SW 1271 (cell line): Measurements from ENCODE around the gene CDC14A.

Experiments used
- DNase-seq, 2 experiments: peaks; one replicate each; lab custom pipeline; 2025; lab: John Stamatoyannopoulos, UW

CDC14A gene

GRCh38 chr1:100448366-100448765, 96.1 kb downstream of the CDC14A start:
- no peak for DNase-seq

DNA sequence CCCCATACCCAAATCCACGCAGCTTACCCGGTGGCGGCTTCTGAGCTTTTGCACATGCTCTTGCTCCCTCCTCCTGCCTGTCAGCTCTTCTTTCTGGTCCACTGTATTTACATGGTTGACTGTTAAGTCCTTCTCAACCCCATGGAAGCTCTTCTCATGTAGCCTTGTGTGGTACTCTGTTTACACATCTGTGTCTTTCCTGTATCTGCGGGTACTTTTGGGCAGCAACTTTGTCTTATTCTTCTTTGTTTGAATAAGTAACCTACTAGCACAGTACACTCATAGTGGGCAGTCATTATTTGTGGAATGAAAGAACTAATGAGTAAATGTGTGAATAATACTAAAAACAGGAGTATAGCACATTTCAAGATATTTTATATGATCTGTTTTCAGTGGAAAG, 97.2 kb downstream of the CDC14A start:
- no peak for DNase-seq

DNA sequence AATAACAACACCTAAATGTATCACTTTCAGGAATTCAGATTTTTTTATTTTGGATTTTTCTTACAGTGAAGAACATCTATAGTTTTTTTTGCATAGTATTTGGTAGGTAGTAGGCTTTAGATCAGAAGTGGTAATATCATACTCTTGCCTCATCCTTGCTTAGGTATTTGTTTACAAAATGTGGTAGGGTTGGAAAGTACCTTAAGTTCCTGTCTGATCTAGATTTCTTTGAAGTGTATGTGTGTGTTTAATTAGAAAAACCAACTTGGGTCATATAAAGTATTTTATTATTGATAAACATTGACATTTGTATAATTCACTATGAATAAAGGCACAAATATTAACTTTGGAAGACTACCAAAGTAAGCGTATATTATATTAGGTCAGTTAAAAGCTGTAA, 100.3 kb downstream of the CDC14A start:
- no peak for DNase-seq

DNA sequence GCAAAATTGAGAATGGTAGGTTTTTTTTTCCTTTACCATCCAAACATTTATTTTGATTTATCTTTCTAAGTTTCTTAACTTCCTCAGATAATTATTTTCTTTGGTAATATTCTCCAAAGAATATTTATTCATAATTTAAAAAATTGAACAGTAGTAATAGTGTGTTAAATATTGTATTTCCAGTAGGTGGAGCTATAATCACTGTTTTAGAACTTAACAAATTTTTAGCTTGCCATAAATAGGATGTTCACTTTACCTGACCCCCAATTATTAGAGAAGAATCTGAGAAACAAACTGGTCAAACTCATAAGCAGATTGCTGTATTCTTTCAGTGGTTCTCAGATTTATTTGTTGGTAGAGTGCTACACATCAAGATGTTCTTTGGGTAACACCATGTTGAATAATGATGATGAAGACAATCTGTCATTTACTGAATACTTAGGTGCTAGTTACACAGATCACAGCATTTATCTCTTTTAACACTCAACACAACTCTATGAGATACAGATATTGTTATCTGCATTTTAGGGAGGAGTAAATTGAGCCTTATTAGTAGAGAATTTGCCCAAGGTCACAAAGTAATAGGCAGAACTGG, 103.3 kb downstream of the CDC14A start:
- peak in 1 of 2 experiments; percentile 13 for DNase-seq

DNA sequence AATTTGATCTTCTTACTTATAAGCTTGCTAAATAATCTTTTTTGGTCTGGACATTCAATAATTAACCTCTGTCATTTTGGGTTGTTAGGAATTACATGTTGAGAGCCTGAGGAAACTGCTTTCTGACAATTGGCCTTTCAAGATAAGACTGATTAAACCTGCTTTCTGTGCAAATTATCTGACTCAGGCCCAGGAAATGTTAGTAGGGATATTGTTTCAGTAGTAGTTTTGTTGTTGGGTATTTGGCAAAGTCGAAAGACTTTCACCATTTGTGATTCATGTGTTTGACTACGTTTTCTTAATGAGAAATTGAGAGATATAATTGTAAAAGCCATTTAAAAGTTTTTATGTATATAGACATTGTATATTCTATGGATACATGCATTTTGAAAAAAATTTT, 104.6 kb downstream of the CDC14A start:
- no peak for DNase-seq

GRCh38 chr1:100457683-100458082, 105.4 kb downstream of the CDC14A start:
- no peak for DNase-seq

DNA sequence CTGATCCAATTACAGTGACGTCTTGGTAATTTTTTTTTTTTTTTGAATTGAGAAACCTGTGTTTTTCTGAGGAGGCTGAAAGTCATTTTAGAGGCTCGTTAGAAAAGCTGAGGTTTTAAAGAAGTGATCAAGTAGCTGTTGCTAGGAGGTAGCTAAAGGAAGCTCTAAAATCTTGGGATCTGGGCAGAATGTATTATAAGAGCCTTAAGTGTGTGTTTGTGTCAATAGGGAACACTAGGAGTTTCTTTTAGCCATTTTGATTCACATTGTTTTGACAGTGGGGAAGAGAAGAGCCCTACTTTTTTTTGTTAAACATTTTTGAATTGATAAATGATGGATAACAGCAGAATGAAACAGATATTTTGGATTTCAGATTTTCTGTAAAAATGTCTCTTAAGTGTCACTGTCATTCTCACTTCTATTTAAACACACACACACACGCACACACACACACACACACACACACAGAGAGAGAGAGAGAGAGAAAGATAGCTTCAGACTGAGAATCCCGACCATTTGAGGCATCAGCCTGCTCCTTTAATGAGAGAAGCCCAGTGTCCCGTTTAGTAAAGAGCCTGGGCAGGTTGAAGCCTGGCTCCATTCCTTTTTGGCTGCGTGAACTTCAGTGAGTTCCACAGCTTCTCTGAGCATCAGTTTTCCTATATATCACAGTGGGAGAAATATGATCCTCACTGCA, 106.5 kb downstream of the CDC14A start:
- no peak for DNase-seq

DNA sequence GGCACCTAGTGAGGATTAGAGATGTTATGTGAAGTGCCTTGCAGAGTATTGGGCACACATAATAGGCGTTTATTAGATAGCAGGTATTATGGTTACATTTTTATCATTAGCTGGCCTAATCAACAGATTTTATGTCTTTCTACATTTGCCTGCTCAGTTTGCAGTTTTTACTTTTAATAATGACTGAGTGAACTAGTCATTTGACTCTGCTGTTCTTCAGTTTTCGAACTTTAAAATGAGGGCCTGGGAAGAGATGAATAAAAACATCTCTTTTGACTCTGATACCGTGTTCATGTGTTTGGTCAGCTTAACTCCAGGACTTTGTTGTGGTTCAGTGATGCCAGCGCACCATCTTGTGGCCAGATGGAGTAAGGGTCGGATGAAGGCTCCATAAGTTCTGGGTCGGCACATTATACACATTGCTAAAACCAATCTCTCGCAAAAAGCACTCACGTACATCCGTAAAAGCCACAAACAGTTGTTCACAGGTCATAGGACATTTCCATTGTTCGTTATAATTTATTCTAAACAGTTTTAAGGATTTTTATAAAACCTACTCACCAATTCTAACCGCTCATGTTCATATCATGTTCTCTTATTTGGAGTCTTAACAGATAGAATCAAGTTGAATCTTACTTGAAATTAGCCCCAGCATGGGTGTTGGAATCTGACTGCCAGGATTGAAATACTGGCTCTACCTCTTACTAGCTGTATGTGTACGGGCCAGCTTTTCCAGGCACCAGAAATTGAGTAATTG, 107.2 kb downstream of the CDC14A start:
- peak in 1 of 2 experiments; percentile 63 for DNase-seq

GRCh38 chr1:100461222-100461621, 108.9 kb downstream of the CDC14A start:
- DNase-seq, result no peak

GRCh38 chr1:100462326-100463025, 110.2 kb downstream of the CDC14A start:
- DNase-seq, result no peak

GRCh38 chr1:100463791-100464424, 111.6 kb downstream of the CDC14A start:
- peak in 1 of 2 experiments; percentile 47 for DNase-seq

DNA sequence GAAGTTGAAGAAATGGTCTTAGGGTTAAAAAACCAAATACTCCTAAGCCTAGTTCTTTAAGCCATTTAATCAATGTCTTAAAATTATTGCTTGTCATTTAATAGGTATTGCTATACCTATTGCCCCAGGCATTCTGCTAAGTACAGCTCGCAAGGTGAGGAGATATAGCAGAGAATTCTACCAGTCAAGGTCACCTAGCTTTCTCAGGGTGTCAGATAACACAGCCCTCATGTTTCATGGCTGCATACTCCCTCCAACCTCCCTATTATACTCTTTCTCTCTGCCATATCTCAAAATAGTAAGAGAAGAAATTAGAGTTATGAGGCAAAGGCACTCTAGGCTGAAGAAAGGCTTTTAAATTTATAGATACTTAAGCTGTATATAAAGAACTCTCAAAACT, 117.3 kb downstream of the CDC14A start:
- no peak for DNase-seq

DNA sequence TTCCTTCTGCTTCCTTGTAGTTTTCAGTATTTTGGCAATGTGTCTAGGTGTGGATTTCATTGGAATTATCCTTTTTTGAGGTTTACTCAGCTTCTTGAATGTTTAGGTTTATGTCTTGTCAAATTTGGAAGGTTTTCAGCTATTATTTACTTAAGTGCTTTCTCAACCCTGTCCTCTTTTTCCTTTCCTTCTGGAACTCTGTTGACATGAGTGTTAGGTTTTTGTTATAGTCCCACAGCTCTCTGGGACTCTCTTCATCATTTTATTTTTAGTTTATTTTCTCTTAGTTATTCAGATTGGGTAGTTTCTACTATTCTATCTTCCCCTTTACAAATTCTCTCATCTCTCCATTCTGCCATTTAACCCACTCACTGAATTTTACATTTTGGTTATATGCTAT, 122.5 kb downstream of the CDC14A start:
- no peak for DNase-seq

- DNase-seq, result no peak
These were observed 124.5 kb downstream of the CDC14A start for GRCh38 chr1:100476735-100477290.

DNA sequence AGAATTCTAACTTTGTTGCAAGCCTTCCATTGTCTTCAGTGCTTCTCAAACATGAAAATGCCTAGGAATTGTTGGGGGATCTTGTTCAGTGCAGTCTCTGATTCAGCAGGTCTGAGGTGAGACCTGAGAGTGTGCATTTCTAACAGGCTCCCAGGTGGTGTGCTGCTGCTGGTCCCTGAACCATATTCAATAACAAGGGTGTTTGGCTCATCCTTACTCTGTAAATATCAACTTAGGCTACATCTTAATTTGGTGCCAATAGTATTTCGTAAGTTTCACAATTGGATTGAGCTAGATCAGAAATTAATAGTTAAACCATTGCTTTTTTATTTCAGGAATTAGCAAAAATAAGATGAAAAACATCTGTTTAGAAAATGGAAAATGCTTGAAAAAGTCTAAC, 126.5 kb downstream of the CDC14A start:
- DNase-seq, result no peak

GRCh38 chr1:100479620-100480338, 127.5 kb downstream of the CDC14A start:
- no peak for DNase-seq

DNA sequence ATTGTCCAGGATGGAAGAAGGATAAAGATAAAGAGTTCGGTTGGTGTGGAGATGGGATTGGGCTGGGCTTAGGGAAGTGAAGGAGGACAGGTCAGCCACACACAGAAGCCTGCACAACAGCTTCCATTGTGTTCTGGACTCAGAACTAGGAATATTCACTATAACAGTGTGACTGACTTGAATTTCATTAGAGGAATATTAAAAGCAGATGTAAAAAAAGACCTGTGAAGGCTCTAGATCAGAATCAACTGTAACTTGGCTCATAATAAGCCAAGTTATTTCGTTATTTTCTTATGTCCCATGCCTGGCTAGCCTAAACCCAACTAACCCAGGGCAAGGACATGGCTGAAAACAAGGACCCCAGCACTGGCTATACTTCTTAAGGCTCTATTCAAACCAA, 129.0 kb downstream of the CDC14A start:
- no peak for DNase-seq

- no peak for DNase-seq
These were observed 129.9 kb downstream of the CDC14A start for GRCh38 chr1:100482167-100482566.

- no peak for DNase-seq
These were observed 130.4 kb downstream of the CDC14A start for GRCh38 chr1:100482748-100483147.

- no peak for DNase-seq
These were observed 130.9 kb downstream of the CDC14A start for GRCh38 chr1:100483230-100483629.

DNA sequence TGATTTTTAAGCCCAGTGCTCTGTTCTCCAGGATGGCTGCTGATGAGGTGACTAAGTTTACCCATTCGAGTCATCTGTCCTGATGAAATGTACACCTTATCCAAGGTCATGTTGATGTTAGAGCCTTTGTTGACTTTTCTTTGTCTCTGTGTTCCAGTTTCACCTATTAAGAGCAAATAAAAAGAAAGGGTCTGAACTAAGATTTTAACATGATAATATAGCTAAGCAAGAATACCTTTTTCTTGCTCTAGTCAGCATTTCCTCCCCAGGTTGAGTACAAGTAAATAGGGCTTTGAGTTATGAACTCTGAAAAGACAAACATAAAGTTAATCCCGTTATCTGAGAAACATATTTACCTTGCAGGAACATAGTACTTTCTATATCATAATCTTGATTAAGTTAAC, 133.6 kb downstream of the CDC14A start:
- no peak for DNase-seq
